Motor neuron (in vitro differentiated cells): ENCODE data around the gene HOXC9. TPM values are rescaled to one million over a fixed set of nuclear protein-coding genes. Genes with fewer than 3 reads are reported as not detected.

Experiments
- ATAC-seq, 8 experiments: fragments of 200-7000 bp; cut with Tn5 transposase; replicated peaks in 6 of 8; 2 replicates each; pipeline ENCODE4 v1.8.0; 2021; ENCODE audit warnings: mild to moderate bottlenecking in 8 of 8, moderate library complexity in 8 of 8
- H3K27ac ChIP-seq, 2 donors: fragments of 250-450 bp; sonication (Bioruptor Pico); 2 replicates each; pipeline ENCODE4 v1.9.0; 2021; ENCODE audit warnings: antibody characterized with exemption in 2 of 2, mild to moderate bottlenecking in 2 of 2, moderate library complexity in 1 of 2
- H3K4me1 ChIP-seq, 2 donors: fragments of 250-450 bp; sonication (Bioruptor Pico); replicated peaks in 1 of 2; 2 replicates each; pipeline ENCODE4 v1.6.1; 2021; ENCODE audit warnings: antibody characterized with exemption in 2 of 2, mild to moderate bottlenecking in 2 of 2, moderate library complexity in 1 of 2
- H3K4me3 ChIP-seq, 5 donors: fragments of 250-450 bp; sonication (Bioruptor Pico); 2 replicates each; pipeline ENCODE4 v1.9.0; 2021; ENCODE audit warnings: antibody characterized with exemption in 5 of 5, mild to moderate bottlenecking in 5 of 5, moderate library complexity in 4 of 5
- WGBS, 10 experiments: fragments of 450-650 bp; shearing (Covaris generic); methylation state at CpG; one replicate each; pipeline ENCODE4 v1.0.0; 2022; 5-methylcytosine and 5-hydroxymethylcytosine counted together
- in situ Hi-C, 9 experiments: fragments of 400-800 bp; cut with MboI; loops; one replicate each; pipeline ENCODE4 v1.15.0; 2021; ENCODE audit warnings: low sequenced_read_pairs in 9 of 9, low pct_unique_long_range_greater_than_20kb in 2 of 9; ENCODE audit not compliant: unreplicated experiment in 9 of 9
- total RNA-seq, 8 experiments: library from RNA; unstranded; fragments of 300-600 nt; gene quantifications; 2 replicates each; pipeline versions ENCODE4 v1.2.3 to v1.2.4, GENCODE V29; 2022

HOXC9 gene
- total RNA-seq, 8 experiments from 2014 or later, result 1.2 to 21.2 (median 2.3) TPM

- H3K27ac ChIP-seq, result no peak overlapping the region
- no peak overlapping the region for H3K4me3 ChIP-seq
- 0 to 78% (median 6%) methylated on average over 1 to 27 of the region's 36 CpGs; no CpG with 5 or more reads in 1 of the 10 experiments for WGBS, 10 experiments
- in situ Hi-C loops, result no loop called here
- peaks cover 0 to 4% of the 10 kb centered on the region in 2 donors for H3K4me1 ChIP-seq
- ATAC-seq, result peak in 6 of 8 experiments; percentile 16 to 59 (median 42)
Measured at GRCh38 chr12:53966385-53967133, 33.4 kb upstream of the HOXC9 start.

- in situ Hi-C loops, result no loop called here
- peaks cover 0 to 4% of the 10 kb centered on the region in 2 donors for H3K4me1 ChIP-seq
- no peak overlapping the region for H3K27ac ChIP-seq
- ATAC-seq, result no peak
- 0 to 40% (median 13%) methylated on average over 1 to 4 of the region's 5 CpGs; no CpG with 5 or more reads in 4 of the 10 experiments for WGBS, 10 experiments
- H3K4me3 ChIP-seq, result no peak overlapping the region
Measured at GRCh38 chr12:53967421-53967925, 32.5 kb upstream of the HOXC9 start.

GRCh38 chr12:53968214-53969127 lies 31.5 kb upstream of the HOXC9 start:
- in situ Hi-C loops, result no loop called here
- ATAC-seq, result no peak
- 0 to 86% (median 22%) methylated on average over 1 to 21 of the region's 24 CpGs for WGBS, 10 experiments
- H3K4me1 ChIP-seq, result peaks cover 0 to 4% of the 10 kb centered on the region in 2 donors
- no peak overlapping the region for H3K4me3 ChIP-seq
- H3K27ac ChIP-seq, result no peak overlapping the region

GRCh38 chr12:53969588-53970259 lies 30.2 kb upstream of the HOXC9 start:
- Histone ChIP-seq H3K4me3 (no peak overlapping the region), H3K4me1 (peaks cover 0 to 4% of the 10 kb centered on the region in 2 donors), H3K27ac (no peak overlapping the region)
- ATAC-seq, result no peak
- 0 to 87% (median 46%) methylated on average over 1 to 12 of the region's 12 CpGs; no CpG with 5 or more reads in 2 of the 10 experiments for WGBS, 10 experiments
- in situ Hi-C loops, result no loop called here

GRCh38 chr12:53970451-53970850 lies 29.5 kb upstream of the HOXC9 start:
- peaks cover 0 to 7% of the 10 kb centered on the region in 2 donors for H3K4me1 ChIP-seq
- no peak for ATAC-seq

GRCh38 chr12:53971129-53971528 lies 28.8 kb upstream of the HOXC9 start:
- H3K4me1 ChIP-seq, result peaks cover 0 to 7% of the 10 kb centered on the region in 2 donors
- in situ Hi-C loops, result no loop called here
- H3K4me3 ChIP-seq, result no peak overlapping the region
- no peak for ATAC-seq
- no peak overlapping the region for H3K27ac ChIP-seq
- 31 to 77% (median 68%) methylated on average over 1 to 3 of the region's 3 CpGs; no CpG with 5 or more reads in 4 of the 10 experiments for WGBS, 10 experiments

More at GRCh38 chr12:53970451-53970850, 29.5 kb upstream of the HOXC9 start:
- Histone ChIP-seq H3K4me3 (no peak overlapping the region), H3K27ac (no peak overlapping the region)
- 0 to 85% (median 20%) methylated on average over 1 to 4 of the region's 4 CpGs; no CpG with 5 or more reads in 1 of the 10 experiments for WGBS, 10 experiments
- in situ Hi-C loops, result no loop called here

GRCh38 chr12:53971686-53972085 lies 28.3 kb upstream of the HOXC9 start:
- ATAC-seq, result no peak
- WGBS, 10 experiments, result 0 to 40% methylated on average over 1 of the region's 2 CpGs; no CpG with 5 or more reads in 8 of the 10 experiments
- in situ Hi-C loops, result no loop called here
- Histone ChIP-seq H3K27ac (no peak overlapping the region), H3K4me1 (peaks cover 0 to 4% of the 10 kb centered on the region in 2 donors), H3K4me3 (no peak overlapping the region)

- WGBS, 10 experiments, result 0 to 100% (median 23%) methylated on average over 1 to 7 of the region's 9 CpGs; no CpG with 5 or more reads in 4 of the 10 experiments
- no peak overlapping the region for H3K27ac ChIP-seq
- H3K4me1 ChIP-seq, result peaks cover 0 to 4% of the 10 kb centered on the region in 2 donors
- H3K4me3 ChIP-seq, result no peak overlapping the region
- peak in 1 of 8 experiments; percentile 2 for ATAC-seq
- in situ Hi-C loops, result no loop called here
Measured at GRCh38 chr12:53972152-53972702, 27.7 kb upstream of the HOXC9 start.

- WGBS, 10 experiments, result 0 to 10% (median 5%) methylated on average over 2 to 13 of the region's 21 CpGs; no CpG with 5 or more reads in 6 of the 10 experiments
- ATAC-seq, result peak in 1 of 8 experiments; percentile 23
- no peak within 1 kb of the TSS for H3K27ac ChIP-seq
- in situ Hi-C loops, result no loop called here
- H3K4me3 ChIP-seq, result no peak within 1 kb of the TSS
- peaks cover 0 to 4% of the 10 kb centered on the region in 2 donors for H3K4me1 ChIP-seq
Measured at GRCh38 chr12:53972722-53973235, 27.2 kb upstream of the HOXC9 start, which contains the start of gene HOXC11. TSS of gene HOXC11 (plus strand) at chr12:53973126. CDS start at chr12:53973242, 116 bp downstream.

- WGBS, 10 experiments, result 0 to 5% (median 2%) methylated on average over 1 to 26 of the region's 71 CpGs; no CpG with 5 or more reads in 4 of the 10 experiments
- H3K27ac ChIP-seq, result no peak overlapping the region
- no peak overlapping the region for H3K4me3 ChIP-seq
- ATAC-seq, result peak in 5 of 8 experiments; percentile 10 to 52 (median 40)
- in situ Hi-C loops, result no loop called here
- peaks cover 0 to 4% of the 10 kb centered on the region in 2 donors for H3K4me1 ChIP-seq
Measured at GRCh38 chr12:53973236-53974042, 26.5 kb upstream of the HOXC9 start.
